GM12874 (cell line): Measurements from ENCODE around the gene GPRC5D.

Source experiments
- TF ChIP-seq, protein P1 (sequence below): IDR thresholded peaks from 2 replicates; pipeline ENCODE4 v1.5.1; 2011; ENCODE audit warnings: low read depth, mild to moderate bottlenecking, control low read depth, low read length, moderate library complexity; ENCODE audit not compliant: insufficient read depth

Gene GPRC5D

DNA sequence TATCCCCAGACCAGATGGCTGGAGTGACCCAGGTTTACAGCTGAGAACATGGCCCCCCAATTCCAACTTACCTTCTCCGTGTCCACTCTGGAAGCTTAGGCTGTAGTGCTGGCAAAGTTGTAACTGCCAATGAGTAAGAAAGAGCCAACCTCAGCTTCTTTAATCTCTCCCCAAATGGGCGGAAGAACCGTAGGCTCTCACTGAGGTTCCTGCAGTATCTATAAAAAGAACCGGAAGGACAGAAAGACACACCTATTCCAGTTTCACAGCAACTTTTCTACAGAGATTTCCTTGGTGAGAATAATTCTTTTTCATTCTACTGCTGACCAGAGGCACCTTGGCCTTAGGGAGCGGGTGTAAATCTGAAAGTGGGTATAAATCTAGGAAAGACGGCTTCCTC lies at the start of gene GPRC5D:
TSS of gene GPRC5D (minus strand) at position 135 of the 400 bp plus-strand sequence. CDS start 1,786 bp downstream, outside the sequence.
- TF ChIP-seq, protein P1, sequence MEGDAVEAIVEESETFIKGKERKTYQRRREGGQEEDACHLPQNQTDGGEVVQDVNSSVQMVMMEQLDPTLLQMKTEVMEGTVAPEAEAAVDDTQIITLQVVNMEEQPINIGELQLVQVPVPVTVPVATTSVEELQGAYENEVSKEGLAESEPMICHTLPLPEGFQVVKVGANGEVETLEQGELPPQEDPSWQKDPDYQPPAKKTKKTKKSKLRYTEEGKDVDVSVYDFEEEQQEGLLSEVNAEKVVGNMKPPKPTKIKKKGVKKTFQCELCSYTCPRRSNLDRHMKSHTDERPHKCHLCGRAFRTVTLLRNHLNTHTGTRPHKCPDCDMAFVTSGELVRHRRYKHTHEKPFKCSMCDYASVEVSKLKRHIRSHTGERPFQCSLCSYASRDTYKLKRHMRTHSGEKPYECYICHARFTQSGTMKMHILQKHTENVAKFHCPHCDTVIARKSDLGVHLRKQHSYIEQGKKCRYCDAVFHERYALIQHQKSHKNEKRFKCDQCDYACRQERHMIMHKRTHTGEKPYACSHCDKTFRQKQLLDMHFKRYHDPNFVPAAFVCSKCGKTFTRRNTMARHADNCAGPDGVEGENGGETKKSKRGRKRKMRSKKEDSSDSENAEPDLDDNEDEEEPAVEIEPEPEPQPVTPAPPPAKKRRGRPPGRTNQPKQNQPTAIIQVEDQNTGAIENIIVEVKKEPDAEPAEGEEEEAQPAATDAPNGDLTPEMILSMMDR = no peak

DNA sequence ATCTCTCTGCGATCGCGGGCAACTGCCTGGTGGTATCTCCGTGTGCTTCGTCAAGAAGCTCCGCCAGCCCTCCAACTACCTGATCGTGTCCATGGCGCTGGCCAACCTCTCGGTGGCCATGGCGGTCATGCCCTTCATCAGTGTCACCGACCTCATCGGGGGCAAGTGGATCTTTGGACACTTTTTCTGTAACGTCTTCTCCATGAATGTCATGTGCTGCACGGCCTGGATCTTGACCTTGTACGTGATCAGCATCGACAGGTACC lies 49.7 kb upstream of the GPRC5D start:
- TF ChIP-seq, protein P1 = no peak

DNA sequence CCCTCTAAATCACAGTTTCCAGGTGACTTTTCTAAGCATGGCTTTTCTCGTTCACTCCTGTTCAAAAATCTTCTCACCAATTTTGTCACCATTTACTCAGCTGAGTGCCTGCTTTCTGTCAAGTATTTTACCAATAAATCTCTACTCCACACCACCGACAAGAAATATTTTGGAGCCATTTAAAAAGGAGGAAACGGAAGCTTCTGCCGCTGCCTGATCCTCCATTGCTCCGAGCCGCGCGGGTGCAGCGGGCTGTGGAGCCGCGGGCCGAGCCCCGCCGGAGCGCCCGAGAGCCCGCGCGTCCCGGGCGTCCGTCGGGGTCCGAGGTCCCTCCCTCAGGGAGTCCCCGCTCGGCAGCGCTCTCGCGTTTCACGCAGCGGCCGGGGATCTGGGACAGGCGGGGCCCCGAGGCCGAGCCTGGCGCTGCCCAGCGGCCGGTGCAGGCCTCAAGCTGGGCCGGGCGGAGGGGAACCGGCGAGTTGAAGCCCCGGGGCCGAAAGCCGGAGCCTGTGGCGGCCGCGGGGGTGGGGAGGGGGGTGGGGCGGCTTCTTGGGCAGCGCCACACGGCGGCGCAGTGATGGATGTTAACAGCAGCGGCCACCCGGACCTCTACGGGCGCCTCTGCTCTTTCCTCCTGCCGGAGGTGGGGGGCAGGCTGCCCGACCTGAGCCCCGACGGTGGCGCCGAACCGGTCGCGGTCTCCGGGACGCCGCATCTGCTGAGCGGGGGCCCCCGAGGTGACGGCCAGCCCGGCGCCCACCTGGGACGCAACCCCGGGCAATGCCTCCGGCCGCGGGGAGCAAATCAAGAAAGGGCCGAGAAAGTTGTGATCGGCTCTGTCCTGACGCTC lies 49.2 kb upstream of the GPRC5D start:
- TF ChIP-seq, protein P1 = 0 out of 2 replicates have a peak, but pooled peaks have one; percentile 15

DNA sequence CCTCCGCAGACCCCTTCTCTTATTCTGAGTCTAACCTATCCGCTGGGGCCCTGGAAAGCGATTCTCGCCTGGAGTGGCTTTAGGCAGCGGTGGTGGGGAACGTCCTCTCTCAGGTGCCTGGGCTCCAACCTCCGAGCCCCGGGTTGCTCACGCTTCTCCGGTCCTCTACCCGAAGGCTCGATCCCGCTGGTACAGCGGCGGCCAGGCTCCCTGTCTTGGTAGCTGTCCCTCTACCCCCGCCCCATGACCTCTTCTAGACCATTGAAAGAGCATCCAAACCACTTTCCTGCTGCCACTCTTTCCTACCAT lies 48.6 kb upstream of the GPRC5D start:
- TF ChIP-seq, protein P1 = no peak

DNA sequence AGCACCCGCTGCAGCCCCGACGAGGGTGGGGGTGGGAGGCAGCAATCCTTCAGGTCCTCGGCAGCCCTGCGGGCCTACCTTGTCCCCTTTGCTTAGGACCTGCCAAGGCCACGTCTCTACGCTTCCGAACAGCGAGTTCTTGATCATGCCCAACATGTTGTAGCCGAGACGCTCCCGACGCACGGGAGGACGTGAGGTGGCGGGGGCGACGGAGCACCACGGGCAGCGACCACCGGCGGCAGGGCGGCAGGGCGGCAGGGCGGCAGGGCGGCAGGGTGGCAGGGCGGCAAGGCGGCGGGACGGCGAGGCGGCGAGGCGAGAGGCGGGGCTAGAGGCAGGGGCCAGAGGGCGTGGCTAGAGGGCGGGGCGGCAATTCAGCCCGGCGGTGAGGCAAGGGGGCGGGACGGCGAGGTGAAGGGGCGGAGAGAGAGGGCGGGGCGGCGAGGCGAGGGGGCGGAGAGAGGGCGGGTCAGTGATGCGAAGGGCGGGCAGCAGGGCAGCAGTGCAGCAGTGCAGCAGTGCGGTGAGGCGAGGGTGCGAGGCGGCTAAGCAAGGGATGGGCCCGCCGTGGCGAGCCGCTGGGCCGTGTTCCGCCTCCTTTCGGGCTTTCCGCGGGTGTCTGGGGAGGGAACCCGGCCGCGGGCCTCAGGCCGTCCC lies 48.1 kb upstream of the GPRC5D start, which contains the start of gene HEBP1:
TSS of gene HEBP1 (minus strand) at position 307 of the 657 bp plus-strand sequence. CDS start at position 156, 151 bp downstream.
- TF ChIP-seq, protein P1 = no peak

DNA sequence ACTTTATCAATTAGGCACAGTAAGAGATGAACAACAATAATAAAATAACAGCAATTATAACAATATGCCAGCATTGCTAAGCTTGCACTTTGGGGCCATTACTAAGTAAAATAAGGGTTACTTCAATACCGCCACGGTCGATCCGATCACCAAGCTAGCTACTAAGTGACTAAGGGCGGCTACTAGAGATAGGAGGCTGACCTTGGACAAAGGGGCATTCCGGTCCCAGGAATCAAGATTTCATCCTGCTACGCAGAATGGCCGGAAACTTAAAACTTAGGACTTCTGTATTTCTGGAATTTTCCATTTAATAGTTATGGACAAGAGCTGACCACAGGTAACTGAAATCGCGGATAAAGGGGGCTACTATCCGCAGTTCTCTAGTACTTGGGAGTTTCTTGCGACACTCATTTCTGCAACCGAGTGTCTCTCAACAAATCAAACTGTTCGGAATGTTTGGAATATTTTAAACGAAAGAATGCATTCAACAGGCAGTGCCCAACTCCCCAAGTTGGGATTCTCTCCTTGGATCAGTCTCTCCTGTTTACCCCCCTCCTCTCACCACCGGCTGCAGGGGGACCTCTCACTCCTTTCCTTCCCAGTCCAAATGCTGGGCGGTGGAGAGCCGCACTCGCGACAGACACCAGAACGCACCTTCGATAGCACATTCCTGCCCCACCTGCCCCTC lies 47.4 kb upstream of the GPRC5D start:
- TF ChIP-seq, protein P1 = no peak

DNA sequence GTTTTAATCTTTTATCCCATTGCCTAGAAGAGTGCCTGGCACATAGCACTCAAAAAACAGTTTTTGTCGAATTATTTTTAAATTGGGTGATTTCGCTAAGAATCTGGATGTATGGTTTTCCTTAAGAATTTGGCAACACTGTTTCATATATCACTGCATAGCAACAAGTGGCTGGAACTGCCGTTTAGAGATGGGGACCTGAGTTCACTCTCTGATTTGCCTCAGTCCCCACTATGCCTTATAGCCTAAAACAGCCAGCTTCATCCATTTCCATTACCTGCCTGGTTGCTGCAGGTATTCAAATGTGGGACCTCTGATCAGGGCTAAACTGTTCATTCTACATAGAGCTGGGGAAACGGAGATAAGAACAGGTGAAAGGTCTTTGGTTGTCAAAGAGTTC lies 46.3 kb upstream of the GPRC5D start:
- TF ChIP-seq, protein P1 = no peak
